NB4 (cell line): ENCODE measurements around the gene KLF6.

ENCODE experiments used
- DNase-seq: peaks from one replicate; pipeline ENCODE4 v3.0.0; 2010; ENCODE audit warnings: low read depth
- H3K4me3 ChIP-seq: one replicate; pipeline ENCODE4 v1.5.1; 2011; ENCODE audit warnings: mild to moderate bottlenecking, low read depth, low read length, moderate library complexity
- MYC ChIP-seq: IDR thresholded peaks from 2 replicates; pipeline ENCODE4 v1.6.1; 2011; ENCODE audit warnings: low read depth, low read length
- POLR2A ChIP-seq: IDR thresholded peaks from 2 replicates; pipeline ENCODE4 v1.6.1; 2011; ENCODE audit warnings: mild to moderate bottlenecking; ENCODE audit not compliant: insufficient read length; ENCODE audit errors: extremely low read depth
- TF ChIP-seq, protein P1 (sequence below): IDR thresholded peaks from one replicate; pipeline ENCODE4 v1.5.1; 2012; ENCODE audit warnings: low read depth, low read length
- TF ChIP-seq, protein P2 (sequence below): IDR thresholded peaks from 2 replicates; pipeline ENCODE4 v1.6.1; 2011; ENCODE audit warnings: low read depth, low read length

KLF6 gene

DNA sequence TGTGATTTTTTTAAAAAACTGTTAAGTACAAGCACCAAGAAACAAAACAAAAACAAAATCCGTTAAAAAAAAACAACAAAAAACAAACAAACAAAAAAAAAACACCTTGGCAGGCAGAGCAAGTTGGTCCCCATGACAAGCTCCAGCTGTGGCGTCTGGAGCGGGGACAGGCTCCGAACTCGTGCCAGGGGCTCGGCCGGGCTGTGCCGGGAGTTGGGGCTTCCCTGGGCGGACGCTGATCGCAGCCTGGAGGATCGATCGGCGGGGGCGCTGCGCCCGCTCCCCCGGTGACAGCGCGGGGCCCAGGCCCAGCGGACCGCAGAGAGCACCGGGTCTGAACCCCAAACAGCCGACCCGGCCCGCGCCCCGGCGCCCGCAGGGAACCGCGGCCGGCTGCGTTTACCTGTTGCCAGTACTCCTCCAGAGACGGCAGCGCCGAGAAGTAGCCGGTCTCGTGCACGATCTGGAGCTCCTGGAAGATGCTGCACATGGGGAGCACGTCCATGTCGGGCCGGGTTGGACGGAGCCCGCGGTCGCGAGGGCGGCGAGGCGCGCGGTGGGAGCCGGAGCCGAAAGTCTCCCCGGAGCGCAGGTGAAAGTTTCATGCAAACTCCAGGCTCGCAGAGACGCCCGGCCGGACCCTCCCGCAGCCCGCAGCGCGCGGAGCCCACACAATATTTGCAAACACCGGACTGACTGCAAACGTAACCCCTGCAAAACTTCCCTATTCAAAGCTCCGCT, at the start of gene KLF6:
TSS of gene KLF6 (minus strand) at position 700 of the 741 bp plus-strand sequence. CDS start at position 505, 195 bp downstream.
- H3K4me3 ChIP-seq: peak within 1 kb of the TSS; percentile 88
- DNase-seq: no peak
- TF ChIP-seq MYC: no peak
- TF ChIP-seq, protein P1, sequence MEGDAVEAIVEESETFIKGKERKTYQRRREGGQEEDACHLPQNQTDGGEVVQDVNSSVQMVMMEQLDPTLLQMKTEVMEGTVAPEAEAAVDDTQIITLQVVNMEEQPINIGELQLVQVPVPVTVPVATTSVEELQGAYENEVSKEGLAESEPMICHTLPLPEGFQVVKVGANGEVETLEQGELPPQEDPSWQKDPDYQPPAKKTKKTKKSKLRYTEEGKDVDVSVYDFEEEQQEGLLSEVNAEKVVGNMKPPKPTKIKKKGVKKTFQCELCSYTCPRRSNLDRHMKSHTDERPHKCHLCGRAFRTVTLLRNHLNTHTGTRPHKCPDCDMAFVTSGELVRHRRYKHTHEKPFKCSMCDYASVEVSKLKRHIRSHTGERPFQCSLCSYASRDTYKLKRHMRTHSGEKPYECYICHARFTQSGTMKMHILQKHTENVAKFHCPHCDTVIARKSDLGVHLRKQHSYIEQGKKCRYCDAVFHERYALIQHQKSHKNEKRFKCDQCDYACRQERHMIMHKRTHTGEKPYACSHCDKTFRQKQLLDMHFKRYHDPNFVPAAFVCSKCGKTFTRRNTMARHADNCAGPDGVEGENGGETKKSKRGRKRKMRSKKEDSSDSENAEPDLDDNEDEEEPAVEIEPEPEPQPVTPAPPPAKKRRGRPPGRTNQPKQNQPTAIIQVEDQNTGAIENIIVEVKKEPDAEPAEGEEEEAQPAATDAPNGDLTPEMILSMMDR: no peak
- TF ChIP-seq, protein P2, sequence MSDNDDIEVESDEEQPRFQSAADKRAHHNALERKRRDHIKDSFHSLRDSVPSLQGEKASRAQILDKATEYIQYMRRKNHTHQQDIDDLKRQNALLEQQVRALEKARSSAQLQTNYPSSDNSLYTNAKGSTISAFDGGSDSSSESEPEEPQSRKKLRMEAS: no peak
- peak; percentile 35 for TF ChIP-seq POLR2A

GRCh38 chr10:3834404-3834803, 49.4 kb upstream of the KLF6 start:
- no peak for TF ChIP-seq MYC
- no peak for TF ChIP-seq POLR2A
- TF ChIP-seq, protein P2: no peak
- TF ChIP-seq, protein P1: no peak
- no peak for DNase-seq
- H3K4me3 ChIP-seq: no peak overlapping the region

- TF ChIP-seq, protein P1: no peak
- TF ChIP-seq, protein P2: no peak
- TF ChIP-seq POLR2A (no peak), MYC (no peak)
- no peak overlapping the region for H3K4me3 ChIP-seq
- no peak for DNase-seq
Measured at GRCh38 chr10:3833046-3833445, 48.0 kb upstream of the KLF6 start.

DNA sequence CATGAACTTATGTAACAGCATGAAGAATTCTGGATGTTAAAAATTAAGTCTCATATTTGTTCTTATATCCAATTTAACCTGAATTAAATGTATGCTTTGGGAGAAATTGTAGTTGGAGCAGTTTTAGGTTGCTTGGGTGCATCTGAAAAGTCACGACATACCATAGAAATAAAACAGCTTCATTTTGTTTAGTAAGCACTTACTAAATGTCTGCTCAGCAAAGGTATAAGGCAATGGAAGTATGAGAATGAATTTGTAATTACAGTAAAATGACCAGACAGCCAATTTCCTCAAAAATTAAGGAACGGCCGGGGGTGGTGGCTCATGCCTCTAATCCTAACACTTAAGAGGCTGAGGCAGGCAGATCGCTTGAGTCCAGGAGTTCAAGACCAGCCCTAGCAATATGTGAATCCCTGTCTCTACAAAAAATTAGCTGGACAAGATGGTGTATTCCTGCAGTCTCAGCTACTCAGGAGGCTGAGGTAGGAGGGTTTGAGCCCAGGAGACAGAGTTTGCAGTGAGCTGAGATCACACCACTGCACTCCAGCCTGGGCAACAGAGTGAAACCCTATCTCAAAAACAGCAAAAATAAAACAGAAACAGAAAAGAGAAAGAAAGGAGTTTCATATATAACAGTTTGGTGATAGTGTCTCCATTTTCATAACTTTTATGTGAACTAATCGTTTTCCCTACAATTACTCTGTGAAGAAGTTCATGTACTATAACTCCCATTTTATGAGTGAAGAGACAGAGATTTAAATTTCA, 47.2 kb upstream of the KLF6 start:
- no peak for DNase-seq
- TF ChIP-seq, protein P2: no peak
- TF ChIP-seq, protein P1: no peak
- no peak for TF ChIP-seq POLR2A
- H3K4me3 ChIP-seq: no peak overlapping the region

DNA sequence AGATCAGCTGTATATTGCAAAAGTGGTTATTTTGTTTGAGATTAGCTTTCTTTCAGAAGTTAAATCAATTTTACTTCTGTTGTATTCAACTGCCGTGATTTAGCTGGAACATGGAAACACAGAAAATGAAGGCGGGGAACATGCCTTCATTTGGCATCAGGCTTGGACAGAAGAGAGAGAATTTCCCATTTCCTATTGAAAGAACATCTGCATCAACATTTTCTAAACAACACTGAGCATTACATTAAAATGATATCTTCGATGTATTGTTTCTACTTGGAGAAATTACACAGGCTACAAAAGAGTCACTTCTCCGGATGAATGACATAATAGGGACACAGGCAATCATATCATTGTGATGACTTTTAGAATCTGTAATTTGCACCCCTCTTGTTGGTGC, 46.6 kb upstream of the KLF6 start:
- no peak overlapping the region for H3K4me3 ChIP-seq
- no peak for TF ChIP-seq MYC
- TF ChIP-seq, protein P2: no peak
- DNase-seq: no peak

GRCh38 chr10:3830946-3831345, 45.9 kb upstream of the KLF6 start:
- DNase-seq: no peak
- no peak for TF ChIP-seq MYC
- TF ChIP-seq, protein P1: no peak
- TF ChIP-seq POLR2A: no peak
- TF ChIP-seq, protein P2: no peak
- no peak overlapping the region for H3K4me3 ChIP-seq
